ENCODE measurements around the gene PRDM16.

The PRDM16 gene

GRCh38 chr1:3369446-3370076, 300.6 kb downstream of the PRDM16 start (continued):
- no peak for TF ChIP-seq ZBTB6 (tag by site-specific recombination; IDR thresholded peaks at IDR 0.05)
- TF ChIP-seq ZFP37 (tag by site-specific recombination; IDR thresholded peaks at IDR 0.05): no peak
- TF ChIP-seq PBX3 (CRISPR knock-in tag; IDR thresholded peaks at IDR 0.05): no peak
- no peak for TF ChIP-seq ZSCAN18 (tag by site-specific recombination; IDR thresholded peaks at IDR 0.05)

GRCh38 chr1:3370856-3371703, 302.1 kb downstream of the PRDM16 start:
- Histone ChIP-seq H3K4me1 (ENCODE audit: control insufficient read depth, insufficient read depth, low read length) (peaks cover 9% of the 10 kb centered on the region), H3K9me3 (ENCODE audit: control insufficient read depth, insufficient read depth, low read depth, low read length) (no peaks in the 10 kb centered on the region), H3K4me3 (ENCODE audit: low read depth, low read length) (no peak overlapping the region), H3K36me3 (ENCODE audit: control insufficient read depth in 2 of 2, insufficient read depth in 1 of 2, low read length in 2 of 2) (no peaks in the 10 kb centered on the region), H3K27ac (ENCODE audit: extremely low read depth, low read depth, low read length) (no peak overlapping the region)
- ChIA-PET POLR2A (no interaction called here), CTCF (no interaction called here)
- TF ChIP-seq EGR2 (tag by site-specific recombination; IDR thresholded peaks at IDR 0.05; ENCODE audit: low read depth) (peak; percentile 96), ZNF175 (tag by site-specific recombination; IDR thresholded peaks at IDR 0.05) (0 out of 2 replicates have a peak, but pooled peaks have one; percentile 69), ZBTB17 (tag by site-specific recombination; IDR thresholded peaks at IDR 0.05) (peak; percentile 88), ZNF645 (tag by site-specific recombination; IDR thresholded peaks at IDR 0.05) (no peak), ZNF433 (tag by site-specific recombination; IDR thresholded peaks at IDR 0.05; ENCODE audit: low read depth) (no peak), ZIC2 (tag by site-specific recombination; IDR thresholded peaks at IDR 0.05) (no peak), ZFHX2 (tag by site-specific recombination; conservative IDR thresholded peaks at IDR 0.05) (peak; percentile 75), ZNF248 (tag by site-specific recombination; IDR thresholded peaks at IDR 0.05) (no peak), ZNF488 (tag by site-specific recombination; IDR thresholded peaks at IDR 0.05) (0 out of 2 replicates have a peak, but pooled peaks have one; percentile 10), ZNF366 (tag by site-specific recombination; conservative IDR thresholded peaks at IDR 0.05) (peak; percentile 96), ZNF510 (tag by site-specific recombination; IDR thresholded peaks at IDR 0.05; ENCODE audit: insufficient replicate concordance) (no peak), ZNF654 (tag by site-specific recombination; IDR thresholded peaks at IDR 0.05; ENCODE audit: low read depth) (no peak), ZNF677 (tag by site-specific recombination; IDR thresholded peaks at IDR 0.05) (no peak), MZF1 (tag by site-specific recombination; IDR thresholded peaks at IDR 0.05; ENCODE audit: borderline replicate concordance) (no peak), ZNF561 (tag by site-specific recombination; IDR thresholded peaks at IDR 0.05; ENCODE audit: borderline replicate concordance) (no peak), ZNF580 (tag by site-specific recombination; IDR thresholded peaks at IDR 0.05) (no peak)
